Neuronal stem cell (in vitro differentiated cells): ENCODE data around the gene COL15A1.

Experiments used
- DNase-seq: peaks from one replicate; pipeline ENCODE4 v3.0.0-alpha.2; 2013; ENCODE audit warnings: low spot score
- H2AFZ ChIP-seq: one replicate; pipeline ENCODE4 v1.6.1; 2013; ENCODE audit warnings: mild to moderate bottlenecking, low read length, inconsistent platforms
- H2AK5ac ChIP-seq: 2 replicates; pipeline ENCODE4 v1.6.1; 2013; ENCODE audit warnings: low read depth, mild to moderate bottlenecking, inconsistent platforms, low read length, moderate library complexity, mixed read lengths
- H2BK120ac ChIP-seq: 2 replicates; pipeline ENCODE4 v1.6.1; 2013; ENCODE audit warnings: low read depth, mild to moderate bottlenecking, inconsistent platforms, low read length, moderate library complexity, mixed read lengths
- H2BK12ac ChIP-seq: one replicate; pipeline ENCODE4 v1.6.1; 2013; ENCODE audit warnings: low read length, inconsistent platforms
- H2BK15ac ChIP-seq: 2 replicates; pipeline ENCODE4 v1.6.1; 2013; ENCODE audit warnings: mild to moderate bottlenecking, low read length, inconsistent platforms, mixed read lengths
- H2BK5ac ChIP-seq: one replicate; pipeline ENCODE4 v1.6.1; 2013; ENCODE audit warnings: inconsistent platforms, mild to moderate bottlenecking, low read length, moderate library complexity
- H3K14ac ChIP-seq: one replicate; pipeline ENCODE4 v1.6.1; 2013; ENCODE audit warnings: low read length, inconsistent platforms
- H3K18ac ChIP-seq: 2 replicates; pipeline ENCODE4 v1.6.1; 2013; ENCODE audit warnings: low read length, inconsistent platforms
- H3K23ac ChIP-seq: 2 replicates; pipeline ENCODE4 v1.6.1; 2013; ENCODE audit warnings: low read depth, mild to moderate bottlenecking, mixed read lengths, low read length, inconsistent platforms; ENCODE audit not compliant: poor library complexity
- H3K27ac ChIP-seq: replicated peaks from 3 replicates; pipeline ENCODE4 v1.5.1; 2013; ENCODE audit warnings: low read length, inconsistent platforms
- H3K27me3 ChIP-seq, 3 experiments: 2 replicates each; pipeline ENCODE4 v1.6.1; 2013; ENCODE audit warnings: low read length in 3 of 3, mild to moderate bottlenecking in 2 of 3, inconsistent platforms in 1 of 3, low read depth in 1 of 3, mixed read lengths in 1 of 3, moderate library complexity in 1 of 3; ENCODE audit not compliant: control insufficient read depth in 3 of 3, insufficient read depth in 3 of 3
- H3K36me3 ChIP-seq, 2 donors: replicated peaks in 1 of 2; 2 replicates each; pipeline ENCODE4 v1.6.1; 2013; ENCODE audit warnings: low read length in 2 of 2; ENCODE audit not compliant: control insufficient read depth in 2 of 2, insufficient read depth in 2 of 2
- H3K4ac ChIP-seq: 2 replicates; pipeline ENCODE4 v1.6.1; 2013; ENCODE audit warnings: inconsistent platforms, mild to moderate bottlenecking, low read length, moderate library complexity
- H3K4me1 ChIP-seq, 2 donors: 1 replicate in 1 of 2; 2 replicates in 1 of 2; pipeline ENCODE4 v1.6.1; 2013; ENCODE audit warnings: low read length in 2 of 2, low read depth in 1 of 2; ENCODE audit not compliant: control insufficient read depth in 2 of 2, insufficient read depth in 1 of 2
- H3K4me2 ChIP-seq: one replicate; pipeline ENCODE4 v1.6.1; 2013; ENCODE audit warnings: mild to moderate bottlenecking, low read length, inconsistent platforms; ENCODE audit not compliant: insufficient read depth, poor library complexity, severe bottlenecking
- H3K4me3 ChIP-seq, 2 donors: 2 replicates each; pipeline ENCODE4 v1.5.1; 2013; ENCODE audit warnings: low read length in 2 of 2, mild to moderate bottlenecking in 2 of 2, inconsistent platforms in 1 of 2, moderate library complexity in 1 of 2
- H3K79me1 ChIP-seq: one replicate; pipeline ENCODE4 v1.6.1; 2013; ENCODE audit warnings: low read depth, mild to moderate bottlenecking, inconsistent platforms, low read length, moderate library complexity
- H3K9ac ChIP-seq: one replicate; pipeline ENCODE4 v1.6.1; 2013; ENCODE audit warnings: mild to moderate bottlenecking, low read depth, low read length, inconsistent platforms; ENCODE audit not compliant: poor library complexity
- H3K9me3 ChIP-seq, 2 donors: replicated peaks in 1 of 2; 2 replicates each; pipeline versions ENCODE3 to v1.6.1; 2013; ENCODE audit warnings: low read length in 2 of 2, mild to moderate bottlenecking in 2 of 2, inconsistent platforms in 1 of 2, low read depth in 1 of 2, mixed read lengths in 1 of 2, moderate library complexity in 1 of 2; ENCODE audit not compliant: control insufficient read depth in 2 of 2, insufficient read depth in 1 of 2
- H4K8ac ChIP-seq: one replicate; pipeline ENCODE4 v1.6.1; 2013; ENCODE audit warnings: low read depth, mild to moderate bottlenecking, inconsistent platforms, low read length, moderate library complexity
- H4K91ac ChIP-seq: one replicate; pipeline ENCODE4 v1.6.1; 2013; ENCODE audit warnings: low read length, low read depth, mild to moderate bottlenecking, inconsistent platforms; ENCODE audit not compliant: poor library complexity
- WGBS, 2 donors: extraction: QIAGEN DNeasy Blood & Tissue Kit; methylation state at CpG; one replicate each; pipeline ENCODE4 v1.1.7; 2013; ENCODE audit warnings: missing lambda C conversion rate in 2 of 2, mixed read lengths in 1 of 2; ENCODE audit not compliant: insufficient read length in 2 of 2, insufficient replicate concordance in 1 of 2; ENCODE audit errors: extremely low coverage in 2 of 2; 5-methylcytosine and 5-hydroxymethylcytosine counted together

Gene COL15A1

GRCh38 chr9:98933890-98934289 is 9.8 kb upstream of the COL15A1 start:
- H4K8ac ChIP-seq = no peak overlapping the region
- no peak overlapping the region for H3K27ac ChIP-seq
- H3K36me3 ChIP-seq = no peaks in the 10 kb centered on the region
- H4K91ac ChIP-seq = no peak overlapping the region
- no peaks in the 10 kb centered on the region for H3K79me1 ChIP-seq
- no peak overlapping the region for H3K18ac ChIP-seq
- H2BK120ac ChIP-seq = no peak overlapping the region
- no peak overlapping the region for H2BK12ac ChIP-seq
- no peak overlapping the region for H3K14ac ChIP-seq
- no peak overlapping the region for H3K9ac ChIP-seq
- no CpG with 5 or more reads among the region's 2 CpGs for WGBS, 2 donors
- H2AFZ ChIP-seq = no peak overlapping the region
- H2AK5ac ChIP-seq = no peak overlapping the region
- no peaks in the 10 kb centered on the region for H3K9me3 ChIP-seq
- H2BK15ac ChIP-seq = no peak overlapping the region
- H3K4me2 ChIP-seq = no peak overlapping the region
- H2BK5ac ChIP-seq = no peak overlapping the region
- no peak overlapping the region for H3K4me3 ChIP-seq
- H3K27me3 ChIP-seq = peaks cover 0 to 20% (median 0%) of the 10 kb centered on the region in 3 experiments
- DNase-seq = no peak
- peaks cover 0 to 9% of the 10 kb centered on the region in 2 donors for H3K4me1 ChIP-seq
- no peak overlapping the region for H3K23ac ChIP-seq
- no peak overlapping the region for H3K4ac ChIP-seq

- H4K91ac ChIP-seq = no peak overlapping the region
- H4K8ac ChIP-seq = no peak overlapping the region
- no peak overlapping the region for H3K18ac ChIP-seq
- no peak overlapping the region for H3K4me2 ChIP-seq
- no peak for DNase-seq
- no peaks in the 10 kb centered on the region for H3K79me1 ChIP-seq
- H2AK5ac ChIP-seq = no peak overlapping the region
- H3K4me1 ChIP-seq = peaks cover 0 to 9% of the 10 kb centered on the region in 2 donors
- H2BK12ac ChIP-seq = no peak overlapping the region
- H3K9me3 ChIP-seq = no peaks in the 10 kb centered on the region
- no peak overlapping the region for H3K4me3 ChIP-seq
- no peak overlapping the region for H2BK5ac ChIP-seq
- H3K9ac ChIP-seq = no peak overlapping the region
- H3K14ac ChIP-seq = no peak overlapping the region
- H3K4ac ChIP-seq = no peak overlapping the region
- no peaks in the 10 kb centered on the region for H3K36me3 ChIP-seq
- H2BK15ac ChIP-seq = no peak overlapping the region
- H3K23ac ChIP-seq = no peak overlapping the region
- no peak overlapping the region for H2AFZ ChIP-seq
- WGBS, 2 donors = no CpG with 5 or more reads among the region's 3 CpGs
- H3K27me3 ChIP-seq = peaks cover 0 to 25% (median 0%) of the 10 kb centered on the region in 3 experiments
- no peak overlapping the region for H3K27ac ChIP-seq
- no peak overlapping the region for H2BK120ac ChIP-seq
These were observed 8.6 kb upstream of the COL15A1 start for GRCh38 chr9:98935071-98935505.

- H3K36me3 ChIP-seq = no peaks in the 10 kb centered on the region
- H3K4me2 ChIP-seq = no peak overlapping the region
- H2AK5ac ChIP-seq = no peak overlapping the region
- no peak overlapping the region for H4K91ac ChIP-seq
- no peak overlapping the region for H2AFZ ChIP-seq
- no peak overlapping the region for H2BK15ac ChIP-seq
- H3K27ac ChIP-seq = no peak overlapping the region
- no peak overlapping the region for H2BK12ac ChIP-seq
- no peaks in the 10 kb centered on the region for H3K79me1 ChIP-seq
- no peak for DNase-seq
- H3K4me3 ChIP-seq = no peak overlapping the region
- peaks cover 1 to 5% of the 10 kb centered on the region in 2 donors for H3K4me1 ChIP-seq
- no peak overlapping the region for H3K18ac ChIP-seq
- H2BK120ac ChIP-seq = no peak overlapping the region
- H4K8ac ChIP-seq = no peak overlapping the region
- H3K9me3 ChIP-seq = no peaks in the 10 kb centered on the region
- H3K27me3 ChIP-seq = peaks cover 0 to 75% (median 24%) of the 10 kb centered on the region in 3 experiments
- no peak overlapping the region for H3K9ac ChIP-seq
- H2BK5ac ChIP-seq = no peak overlapping the region
- H3K23ac ChIP-seq = no peak overlapping the region
- no peak overlapping the region for H3K4ac ChIP-seq
- WGBS, 2 donors = no CpG with 5 or more reads among the region's 3 CpGs
- H3K14ac ChIP-seq = no peak overlapping the region
These were observed 3.4 kb upstream of the COL15A1 start for GRCh38 chr9:98940276-98940675.

- no peak overlapping the region for H3K4ac ChIP-seq
- no peaks in the 10 kb centered on the region for H3K79me1 ChIP-seq
- H2BK15ac ChIP-seq = no peak overlapping the region
- no peak for DNase-seq
- H2AK5ac ChIP-seq = no peak overlapping the region
- no peak overlapping the region for H3K4me3 ChIP-seq
- H3K4me2 ChIP-seq = no peak overlapping the region
- no peak overlapping the region for H2AFZ ChIP-seq
- no peak overlapping the region for H2BK120ac ChIP-seq
- no peak overlapping the region for H3K9ac ChIP-seq
- peaks cover 0 to 92% (median 24%) of the 10 kb centered on the region in 3 experiments for H3K27me3 ChIP-seq
- no peak overlapping the region for H3K14ac ChIP-seq
- no peak overlapping the region for H3K18ac ChIP-seq
- H4K8ac ChIP-seq = no peak overlapping the region
- no peaks in the 10 kb centered on the region for H3K36me3 ChIP-seq
- WGBS, 2 donors = no CpG with 5 or more reads among the region's 8 CpGs
- no peak overlapping the region for H2BK5ac ChIP-seq
- no peaks in the 10 kb centered on the region for H3K9me3 ChIP-seq
- H3K27ac ChIP-seq = no peak overlapping the region
- no peak overlapping the region for H4K91ac ChIP-seq
- H2BK12ac ChIP-seq = no peak overlapping the region
- peaks cover 1 to 8% of the 10 kb centered on the region in 2 donors for H3K4me1 ChIP-seq
- no peak overlapping the region for H3K23ac ChIP-seq
These were observed 1.7 kb upstream of the COL15A1 start for GRCh38 chr9:98941946-98942523.
